ENCODE measurements around the gene MTMR12. TPM values are rescaled to one million over a fixed set of nuclear protein-coding genes. Genes with fewer than 3 reads are reported as not detected.

Gene MTMR12
- total RNA-seq, 2 experiments from 2014 or later: 33.6 to 71.9 TPM

- CTCF ChIA-PET (ENCODE audit: unreplicated experiment): no interaction called here
These were observed 42.9 kb upstream of the MTMR12 start for GRCh38 chr5:32355686-32356085.

DNA sequence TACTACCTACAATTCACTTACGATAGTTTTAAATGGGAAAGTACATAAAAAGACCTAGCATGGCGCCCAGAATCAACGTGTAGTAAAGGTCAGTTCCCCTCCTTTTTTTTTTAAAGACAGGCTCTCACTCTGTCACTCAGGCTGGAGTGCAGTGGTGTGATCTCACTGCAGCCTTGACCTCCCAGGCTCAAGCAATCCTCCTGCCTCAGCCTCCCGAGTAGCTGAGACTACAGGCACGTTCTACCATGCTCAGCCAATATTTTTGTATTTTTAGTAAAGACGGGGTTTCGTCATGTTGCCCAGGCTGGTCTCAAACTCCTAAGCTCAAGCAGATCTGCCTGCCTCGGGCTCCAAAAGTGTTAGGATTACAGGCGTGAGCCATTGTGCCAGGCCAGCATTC lies 40.7 kb upstream of the MTMR12 start:
- H3K9me2 ChIP-seq (ENCODE audit: insufficient read depth, low read length): no peaks in the 10 kb centered on the region
- ChIA-PET POLR2A (interaction anchor here (0.6 kb wide), 1 partner anchor 32 kb away, joined by 3 read pairs; no protein-coding TSS in a partner anchor), CTCF (ENCODE audit: unreplicated experiment) (no interaction called here)
- peaks cover 57% of the 10 kb centered on the region for H3K36me3 ChIP-seq (ENCODE audit: insufficient read depth, low read length)
- no TSS peak for BruUV-seq (replicated peaks)
- H3K4me3 ChIP-seq (ENCODE audit: low read depth, low read length, poor library complexity, severe bottlenecking): no peak overlapping the region
- 0 out of 2 replicates have a peak, but pooled peaks cover 4% of the 10 kb centered on the region for H3K9me3 ChIP-seq (ENCODE audit: low read length)
- intact Hi-C loops (cut with micrococcal nuclease; ENCODE audit: unreplicated experiment): no loop called here
- H3K4me1 ChIP-seq (ENCODE audit: insufficient read depth, low read length, poor library complexity, severe bottlenecking): no peaks in the 10 kb centered on the region
- TF ChIP-seq EZH2phosphoT487 (IDR thresholded peaks at IDR 0.05; ENCODE audit: borderline replicate concordance, low read depth, low read length): no peak
- TF ChIP-seq, protein P1, sequence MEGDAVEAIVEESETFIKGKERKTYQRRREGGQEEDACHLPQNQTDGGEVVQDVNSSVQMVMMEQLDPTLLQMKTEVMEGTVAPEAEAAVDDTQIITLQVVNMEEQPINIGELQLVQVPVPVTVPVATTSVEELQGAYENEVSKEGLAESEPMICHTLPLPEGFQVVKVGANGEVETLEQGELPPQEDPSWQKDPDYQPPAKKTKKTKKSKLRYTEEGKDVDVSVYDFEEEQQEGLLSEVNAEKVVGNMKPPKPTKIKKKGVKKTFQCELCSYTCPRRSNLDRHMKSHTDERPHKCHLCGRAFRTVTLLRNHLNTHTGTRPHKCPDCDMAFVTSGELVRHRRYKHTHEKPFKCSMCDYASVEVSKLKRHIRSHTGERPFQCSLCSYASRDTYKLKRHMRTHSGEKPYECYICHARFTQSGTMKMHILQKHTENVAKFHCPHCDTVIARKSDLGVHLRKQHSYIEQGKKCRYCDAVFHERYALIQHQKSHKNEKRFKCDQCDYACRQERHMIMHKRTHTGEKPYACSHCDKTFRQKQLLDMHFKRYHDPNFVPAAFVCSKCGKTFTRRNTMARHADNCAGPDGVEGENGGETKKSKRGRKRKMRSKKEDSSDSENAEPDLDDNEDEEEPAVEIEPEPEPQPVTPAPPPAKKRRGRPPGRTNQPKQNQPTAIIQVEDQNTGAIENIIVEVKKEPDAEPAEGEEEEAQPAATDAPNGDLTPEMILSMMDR (conservative IDR thresholded peaks at IDR 0.05; ENCODE audit: low read length): no peak
- no peak overlapping the region for H2AFZ ChIP-seq (ENCODE audit: low read length)
- H3K79me2 ChIP-seq (ENCODE audit: insufficient read depth, low read depth, low read length): no peaks in the 10 kb centered on the region
- H3K27ac ChIP-seq (ENCODE audit: low read depth, low read length, poor library complexity, severe bottlenecking): no peak overlapping the region
- H3K4me2 ChIP-seq (ENCODE audit: low read length): no peak overlapping the region
- no peaks in the 10 kb centered on the region for H4K20me1 ChIP-seq (ENCODE audit: insufficient read depth, low read length)
- no peak for DNase-seq (ENCODE audit: low spot score)

More at GRCh38 chr5:32355686-32356085, 42.9 kb upstream of the MTMR12 start:
- H3K27ac ChIP-seq (ENCODE audit: low read depth, low read length, poor library complexity, severe bottlenecking): no peak overlapping the region
- no peaks in the 10 kb centered on the region for H3K9me3 ChIP-seq (ENCODE audit: low read length)
- TF ChIP-seq, protein P1 (conservative IDR thresholded peaks at IDR 0.05; ENCODE audit: low read length): no peak
- no peak for TF ChIP-seq EZH2phosphoT487 (IDR thresholded peaks at IDR 0.05; ENCODE audit: borderline replicate concordance, low read depth, low read length)
- BruUV-seq (replicated peaks): no TSS peak
- H3K4me2 ChIP-seq (ENCODE audit: low read length): no peak overlapping the region
- no peaks in the 10 kb centered on the region for H4K20me1 ChIP-seq (ENCODE audit: insufficient read depth, low read length)
- no peaks in the 10 kb centered on the region for H3K79me2 ChIP-seq (ENCODE audit: insufficient read depth, low read depth, low read length)
- H3K9me2 ChIP-seq (ENCODE audit: insufficient read depth, low read length): no peaks in the 10 kb centered on the region
- H2AFZ ChIP-seq (ENCODE audit: low read length): no peak overlapping the region
- intact Hi-C loops (cut with micrococcal nuclease; ENCODE audit: unreplicated experiment): loop anchor here (5.0 kb wide), 1 partner anchor 52 kb away; no protein-coding TSS in a partner anchor
- H3K36me3 ChIP-seq (ENCODE audit: insufficient read depth, low read length): peaks cover 79% of the 10 kb centered on the region
- POLR2A ChIA-PET: no interaction called here
- no peak overlapping the region for H3K4me3 ChIP-seq (ENCODE audit: low read depth, low read length, poor library complexity, severe bottlenecking)
- no peaks in the 10 kb centered on the region for H3K4me1 ChIP-seq (ENCODE audit: insufficient read depth, low read length, poor library complexity, severe bottlenecking)
- DNase-seq (ENCODE audit: low spot score): no peak

GRCh38 chr5:32352685-32353084 lies 39.9 kb upstream of the MTMR12 start:
- no peak for TF ChIP-seq EZH2phosphoT487 (IDR thresholded peaks at IDR 0.05; ENCODE audit: borderline replicate concordance, low read depth, low read length)
- TF ChIP-seq, protein P1 (conservative IDR thresholded peaks at IDR 0.05; ENCODE audit: low read length): no peak
- no peak for DNase-seq (ENCODE audit: low spot score)
- Histone ChIP-seq H3K9me3 (ENCODE audit: low read length) (peaks cover 11% of the 10 kb centered on the region; the same call in 1 of the 2 replicates), H3K79me2 (ENCODE audit: insufficient read depth, low read depth, low read length) (no peaks in the 10 kb centered on the region), H3K27ac (ENCODE audit: low read depth, low read length, poor library complexity, severe bottlenecking) (no peak overlapping the region), H3K4me2 (ENCODE audit: low read length) (no peak overlapping the region), H3K9me2 (ENCODE audit: insufficient read depth, low read length) (no peaks in the 10 kb centered on the region), H3K4me1 (ENCODE audit: insufficient read depth, low read length, poor library complexity, severe bottlenecking) (no peaks in the 10 kb centered on the region), H3K36me3 (ENCODE audit: insufficient read depth, low read length) (peaks cover 49% of the 10 kb centered on the region), H4K20me1 (ENCODE audit: insufficient read depth, low read length) (no peaks in the 10 kb centered on the region), H2AFZ (ENCODE audit: low read length) (no peak overlapping the region), H3K4me3 (ENCODE audit: low read depth, low read length, poor library complexity, severe bottlenecking) (no peak overlapping the region)
- no TSS peak for BruUV-seq (replicated peaks)
- ChIA-PET POLR2A (no interaction called here), CTCF (ENCODE audit: unreplicated experiment) (no interaction called here)
- intact Hi-C loops (cut with micrococcal nuclease; ENCODE audit: unreplicated experiment): no loop called here
